DOHH2 (cell line): ENCODE measurements around the gene ALPI.
A peak's percentile ranks its signal among the peaks of the same experiment; 100 is the strongest.
"Not testable (repeated sequence)": the region's sequence is repeated elsewhere in the genome, so short reads cannot be mapped to it uniquely, and the experiment has no call there.

Experiments
- H3F3A ChIP-seq: fragments of 200-600 bp; sonication (generic), shearing (Covaris generic); 2 replicates; pipeline ENCODE4 v1.6.0; 2016; ENCODE audit warnings: antibody characterized with exemption, mild to moderate bottlenecking; ENCODE audit not compliant: control insufficient read depth, insufficient read depth
- H3K27ac ChIP-seq: fragments of 200-600 bp; sonication (generic); 2 replicates; pipeline ENCODE4 v1.5.1; 2014; ENCODE audit warnings: low read depth, mild to moderate bottlenecking, low read length, moderate library complexity
- H3K27me3 ChIP-seq: fragments of 200-600 bp; sonication (generic); 2 replicates; pipeline ENCODE4 v1.6.1; 2014; ENCODE audit warnings: mild to moderate bottlenecking, low read length, mixed read lengths; ENCODE audit not compliant: control insufficient read depth
- H3K36me3 ChIP-seq: fragments of 200-600 bp; sonication (generic); 2 replicates; pipeline ENCODE4 v1.6.1; 2014; ENCODE audit warnings: mild to moderate bottlenecking, low read length, moderate library complexity, mixed read lengths; ENCODE audit not compliant: control insufficient read depth
- H3K4me1 ChIP-seq: fragments of 200-600 bp; sonication (generic); 2 replicates; pipeline ENCODE4 v1.6.1; 2014; ENCODE audit warnings: mild to moderate bottlenecking, low read length, mixed read lengths; ENCODE audit not compliant: control insufficient read depth
- H3K4me2 ChIP-seq: fragments of 200-600 bp; sonication (generic); 2 replicates; pipeline ENCODE4 v1.6.0; 2014; ENCODE audit warnings: mild to moderate bottlenecking, low read length, moderate library complexity
- H3K4me3 ChIP-seq: fragments of 200-600 bp; sonication (generic); 2 replicates; pipeline ENCODE4 v1.5.1; 2014; ENCODE audit warnings: mild to moderate bottlenecking, low read length, mixed read lengths
- H3K79me2 ChIP-seq: fragments of 200-600 bp; sonication (generic); 2 replicates; pipeline ENCODE4 v1.6.1; 2014; ENCODE audit warnings: mild to moderate bottlenecking, low read length, mixed read lengths; ENCODE audit not compliant: control insufficient read depth
- H3K9me2 ChIP-seq: fragments of 200-600 bp; sonication (generic); replicated peaks from 2 replicates; pipeline ENCODE4 v1.6.1; 2014; ENCODE audit warnings: mild to moderate bottlenecking, low read length, mixed read lengths; ENCODE audit not compliant: control insufficient read depth
- H3K9me3 ChIP-seq: fragments of 200-600 bp; sonication (generic); 2 replicates; pipeline ENCODE4 v1.6.1; 2014; ENCODE audit warnings: antibody characterized with exemption, low read length, mixed read lengths; ENCODE audit not compliant: control insufficient read depth, insufficient read depth
- H4K20me1 ChIP-seq: fragments of 200-600 bp; sonication (generic); 2 replicates; pipeline ENCODE4 v1.6.0; 2014; ENCODE audit warnings: low read depth, mild to moderate bottlenecking, antibody characterized with exemption, low read length, moderate library complexity; ENCODE audit not compliant: control insufficient read depth, insufficient read depth
- EZH2phosphoT487 ChIP-seq: fragments of 200-600 bp; sonication (generic); IDR thresholded peaks from 2 replicates; pipeline ENCODE4 v1.6.1; 2017; ENCODE audit warnings: borderline replicate concordance, mild to moderate bottlenecking, antibody characterized with exemption, low read length, moderate library complexity, mixed read lengths
- TF ChIP-seq, protein P1 (sequence below): fragments of 200-600 bp; sonication (generic); IDR thresholded peaks from one replicate; pipeline ENCODE4 v1.5.1; 2014; ENCODE audit warnings: antibody characterized with exemption, mild to moderate bottlenecking, low read depth, low read length; ENCODE audit not compliant: poor library complexity, severe bottlenecking

Gene ALPI

DNA sequence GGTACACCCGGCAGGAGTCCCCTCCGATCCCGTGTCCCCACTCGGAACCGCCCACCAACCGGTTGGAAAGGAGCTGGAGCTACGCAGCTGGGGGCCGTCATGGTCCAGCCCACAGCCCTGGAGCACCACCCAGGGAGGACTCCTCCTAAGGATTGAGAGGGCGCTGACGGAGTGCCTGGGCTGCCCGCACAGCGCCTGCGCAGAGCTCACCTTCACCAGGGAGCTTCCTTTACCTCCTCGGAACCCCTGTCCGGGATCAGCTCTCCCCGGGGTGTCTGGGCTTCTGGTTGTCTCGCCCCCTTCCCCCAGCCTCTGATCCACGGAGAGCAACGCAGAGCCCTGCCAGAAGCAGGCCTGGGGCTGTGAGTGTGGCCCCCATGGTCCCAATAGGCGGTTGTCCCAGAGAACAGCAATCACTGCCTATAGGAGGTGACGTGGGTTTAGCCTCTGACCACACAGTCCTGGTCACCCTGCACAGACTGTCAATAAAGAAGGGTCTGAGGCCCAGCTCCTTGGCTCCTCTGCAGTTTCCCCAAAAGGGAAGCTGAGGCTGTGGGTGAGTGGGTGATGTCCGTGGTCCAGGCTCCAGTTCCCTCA, 34.7 kb upstream of the ALPI start:
- Histone ChIP-seq H3K27me3 (peaks cover 6% of the 10 kb centered on the region), H3K4me2 (peak overlapping the region; percentile 47), H4K20me1 (no peaks in the 10 kb centered on the region)

GRCh38 chr2:232422051-232422450, 33.9 kb upstream of the ALPI start:
- no peak overlapping the region for H3K4me2 ChIP-seq
- H4K20me1 ChIP-seq = no peaks in the 10 kb centered on the region
- no peak overlapping the region for H3K27ac ChIP-seq
- no peaks in the 10 kb centered on the region for H3K79me2 ChIP-seq
- H3K9me2 ChIP-seq = no peaks in the 10 kb centered on the region
- H3K4me3 ChIP-seq = no peak overlapping the region
- peaks cover 6% of the 10 kb centered on the region for H3K27me3 ChIP-seq
- no peaks in the 10 kb centered on the region for H3K9me3 ChIP-seq
- H3K36me3 ChIP-seq = no peaks in the 10 kb centered on the region
- no peaks in the 10 kb centered on the region for H3F3A ChIP-seq
- TF ChIP-seq, protein P1, sequence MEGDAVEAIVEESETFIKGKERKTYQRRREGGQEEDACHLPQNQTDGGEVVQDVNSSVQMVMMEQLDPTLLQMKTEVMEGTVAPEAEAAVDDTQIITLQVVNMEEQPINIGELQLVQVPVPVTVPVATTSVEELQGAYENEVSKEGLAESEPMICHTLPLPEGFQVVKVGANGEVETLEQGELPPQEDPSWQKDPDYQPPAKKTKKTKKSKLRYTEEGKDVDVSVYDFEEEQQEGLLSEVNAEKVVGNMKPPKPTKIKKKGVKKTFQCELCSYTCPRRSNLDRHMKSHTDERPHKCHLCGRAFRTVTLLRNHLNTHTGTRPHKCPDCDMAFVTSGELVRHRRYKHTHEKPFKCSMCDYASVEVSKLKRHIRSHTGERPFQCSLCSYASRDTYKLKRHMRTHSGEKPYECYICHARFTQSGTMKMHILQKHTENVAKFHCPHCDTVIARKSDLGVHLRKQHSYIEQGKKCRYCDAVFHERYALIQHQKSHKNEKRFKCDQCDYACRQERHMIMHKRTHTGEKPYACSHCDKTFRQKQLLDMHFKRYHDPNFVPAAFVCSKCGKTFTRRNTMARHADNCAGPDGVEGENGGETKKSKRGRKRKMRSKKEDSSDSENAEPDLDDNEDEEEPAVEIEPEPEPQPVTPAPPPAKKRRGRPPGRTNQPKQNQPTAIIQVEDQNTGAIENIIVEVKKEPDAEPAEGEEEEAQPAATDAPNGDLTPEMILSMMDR = no peak
- no peak for TF ChIP-seq EZH2phosphoT487
- H3K4me1 ChIP-seq = peaks cover 17% of the 10 kb centered on the region

More for the DNA sequence above, 34.7 kb upstream of the ALPI start:
- Histone ChIP-seq H3K9me2 (no peaks in the 10 kb centered on the region), H3K27ac (no peak overlapping the region), H3K9me3 (no peaks in the 10 kb centered on the region), H3K4me1 (peaks cover 17% of the 10 kb centered on the region), H3K36me3 (no peaks in the 10 kb centered on the region), H3K4me3 (0 out of 2 replicates have a peak overlapping the region, but pooled peaks have one; percentile 30), H3K79me2 (no peaks in the 10 kb centered on the region), H3F3A (no peaks in the 10 kb centered on the region)
- TF ChIP-seq, protein P1 = no peak
- TF ChIP-seq EZH2phosphoT487 = no peak

- H3K27ac ChIP-seq, H3K36me3 ChIP-seq, H3K27me3 ChIP-seq, H3K9me2 ChIP-seq, H4K20me1 ChIP-seq, H3K79me2 ChIP-seq, H3K9me3 ChIP-seq, H3F3A ChIP-seq: not testable (repeated sequence)
- H3K4me1 ChIP-seq = peaks cover 17% of the 10 kb centered on the region
- H3K4me3 ChIP-seq = 0 out of 2 replicates have a peak overlapping the region, but pooled peaks have one; percentile 17
- peak overlapping the region; percentile 36 for H3K4me2 ChIP-seq
Measured at GRCh38 chr2:232422996-232423395, 33.0 kb upstream of the ALPI start.

DNA sequence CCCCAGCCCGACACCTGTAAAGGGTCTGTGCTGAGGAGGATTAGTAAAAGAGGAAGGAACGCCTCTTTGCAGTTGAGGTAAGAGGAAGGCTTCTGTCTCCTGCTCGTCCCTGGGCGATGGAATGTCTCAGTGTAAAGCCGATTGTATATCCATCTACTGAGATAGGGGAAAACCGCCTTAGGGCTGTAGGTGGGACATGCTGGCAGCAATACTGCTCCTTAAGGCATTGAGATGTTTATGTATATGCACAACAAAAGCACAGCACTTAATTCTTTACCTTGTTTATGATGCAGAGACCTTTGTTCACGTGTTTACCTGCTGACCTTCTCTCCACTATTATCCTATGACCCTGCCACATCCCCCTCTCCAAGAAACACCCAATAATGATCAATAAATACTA, 32.5 kb upstream of the ALPI start:
- H3K27ac ChIP-seq, H4K20me1 ChIP-seq, H3F3A ChIP-seq, H3K27me3 ChIP-seq, H3K79me2 ChIP-seq, H3K9me3 ChIP-seq, H3K9me2 ChIP-seq, H3K36me3 ChIP-seq: not testable (repeated sequence)
- H3K4me3 ChIP-seq = 0 out of 2 replicates have a peak overlapping the region, but pooled peaks have one; percentile 17
- peaks cover 17% of the 10 kb centered on the region for H3K4me1 ChIP-seq
- peak overlapping the region; percentile 36 for H3K4me2 ChIP-seq
